Thyroid gland (tissue), 4 donors: ENCODE measurements around the gene UGDH.

Experiments
- POLR2A ChIP-seq, 2 donors: fragments of 450-650 bp; IDR thresholded peaks; one replicate each; pipeline ENCODE4 v1.6.1; 2017; ENCODE audit warnings: antibody characterized with exemption in 2 of 2, mild to moderate bottlenecking in 2 of 2, moderate library complexity in 1 of 2
- TF ChIP-seq, protein P1 (sequence below), 6 experiments: fragments of 200-600 bp in 3 of 6; fragments of 450-650 bp in 3 of 6; sonication (generic) in 3 of 6; IDR thresholded peaks; one replicate each; pipeline ENCODE4 v1.5.1; 2016 to 2019; ENCODE audit warnings: antibody characterized with exemption in 6 of 6, mild to moderate bottlenecking in 2 of 6, inconsistent platforms in 1 of 6, moderate library complexity in 1 of 6

DNA sequence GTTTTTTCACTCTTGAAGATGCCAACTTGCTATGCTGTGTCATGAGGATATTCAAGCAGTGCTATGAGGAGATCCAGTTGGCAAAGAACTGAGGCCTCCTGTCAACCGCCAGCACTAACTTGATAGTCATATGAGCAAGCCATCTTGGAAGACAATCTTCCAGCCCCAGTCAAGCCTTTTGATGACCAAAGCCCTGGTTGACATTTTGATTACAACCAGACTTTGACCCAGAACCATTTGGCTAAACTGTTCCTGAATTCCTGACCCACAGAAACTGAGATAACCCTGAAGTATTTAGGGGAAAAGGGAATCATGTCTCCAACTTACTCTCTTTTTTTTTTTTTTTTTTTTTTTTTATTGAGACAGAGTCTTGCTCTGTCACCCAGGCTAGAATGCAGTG is 32.9 kb downstream of the UGDH start:
- no peak for TF ChIP-seq POLR2A (IDR thresholded peaks at IDR 0.05)
- TF ChIP-seq, protein P1, sequence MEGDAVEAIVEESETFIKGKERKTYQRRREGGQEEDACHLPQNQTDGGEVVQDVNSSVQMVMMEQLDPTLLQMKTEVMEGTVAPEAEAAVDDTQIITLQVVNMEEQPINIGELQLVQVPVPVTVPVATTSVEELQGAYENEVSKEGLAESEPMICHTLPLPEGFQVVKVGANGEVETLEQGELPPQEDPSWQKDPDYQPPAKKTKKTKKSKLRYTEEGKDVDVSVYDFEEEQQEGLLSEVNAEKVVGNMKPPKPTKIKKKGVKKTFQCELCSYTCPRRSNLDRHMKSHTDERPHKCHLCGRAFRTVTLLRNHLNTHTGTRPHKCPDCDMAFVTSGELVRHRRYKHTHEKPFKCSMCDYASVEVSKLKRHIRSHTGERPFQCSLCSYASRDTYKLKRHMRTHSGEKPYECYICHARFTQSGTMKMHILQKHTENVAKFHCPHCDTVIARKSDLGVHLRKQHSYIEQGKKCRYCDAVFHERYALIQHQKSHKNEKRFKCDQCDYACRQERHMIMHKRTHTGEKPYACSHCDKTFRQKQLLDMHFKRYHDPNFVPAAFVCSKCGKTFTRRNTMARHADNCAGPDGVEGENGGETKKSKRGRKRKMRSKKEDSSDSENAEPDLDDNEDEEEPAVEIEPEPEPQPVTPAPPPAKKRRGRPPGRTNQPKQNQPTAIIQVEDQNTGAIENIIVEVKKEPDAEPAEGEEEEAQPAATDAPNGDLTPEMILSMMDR (IDR thresholded peaks at IDR 0.05): no peak
